ENCODE measurements around the gene SHISAL2A. TPM values are rescaled to one million over a fixed set of nuclear protein-coding genes. Genes with fewer than 3 reads are reported as not detected.

SHISAL2A gene
- total and polyA plus RNA-seq, 2 of the 13 experiments (the other 11 are each of a cell fraction or from before 2014, with no cell fraction given): not detected

DNA sequence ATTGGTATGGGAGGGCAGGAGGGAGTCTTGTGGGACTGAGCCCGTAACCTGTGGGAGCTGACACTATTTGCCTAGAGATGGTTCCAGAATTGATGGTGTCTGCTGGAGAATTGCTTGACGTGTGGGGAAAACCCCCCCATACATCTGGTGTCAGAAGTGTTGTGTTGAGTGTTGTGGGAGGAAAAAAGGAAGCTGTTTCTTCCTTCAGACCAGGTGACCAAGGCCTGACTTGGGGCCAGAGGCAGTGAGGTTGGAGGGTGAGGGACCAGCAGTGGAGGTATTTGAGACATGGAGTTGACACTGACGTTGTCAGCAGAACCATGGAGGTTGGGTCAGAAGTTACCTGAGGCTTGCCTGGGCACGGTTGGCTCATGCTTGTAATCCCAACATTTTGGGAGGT lies 8.3 kb downstream of the SHISAL2A start (continued):
- TF ChIP-seq, protein P1, sequence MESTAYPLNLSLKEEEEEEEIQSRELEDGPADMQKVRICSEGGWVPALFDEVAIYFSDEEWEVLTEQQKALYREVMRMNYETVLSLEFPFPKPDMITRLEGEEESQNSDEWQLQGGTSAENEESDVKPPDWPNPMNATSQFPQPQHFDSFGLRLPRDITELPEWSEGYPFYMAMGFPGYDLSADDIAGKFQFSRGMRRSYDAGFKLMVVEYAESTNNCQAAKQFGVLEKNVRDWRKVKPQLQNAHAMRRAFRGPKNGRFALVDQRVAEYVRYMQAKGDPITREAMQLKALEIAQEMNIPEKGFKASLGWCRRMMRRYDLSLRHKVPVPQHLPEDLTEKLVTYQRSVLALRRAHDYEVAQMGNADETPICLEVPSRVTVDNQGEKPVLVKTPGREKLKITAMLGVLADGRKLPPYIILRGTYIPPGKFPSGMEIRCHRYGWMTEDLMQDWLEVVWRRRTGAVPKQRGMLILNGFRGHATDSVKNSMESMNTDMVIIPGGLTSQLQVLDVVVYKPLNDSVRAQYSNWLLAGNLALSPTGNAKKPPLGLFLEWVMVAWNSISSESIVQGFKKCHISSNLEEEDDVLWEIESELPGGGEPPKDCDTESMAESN (CRISPR knock-in tag; conservative IDR thresholded peaks at IDR 0.05): no peak
- no peak for TF ChIP-seq ZNF747 (CRISPR knock-in tag; IDR thresholded peaks at IDR 0.05; ENCODE audit: borderline replicate concordance)
- TF ChIP-seq ZSCAN29 (CRISPR knock-in tag; conservative IDR thresholded peaks at IDR 0.05): no peak
- no peak for TF ChIP-seq SP4 (CRISPR knock-in tag; IDR thresholded peaks at IDR 0.05)
- no peak for TF ChIP-seq REPIN1 (CRISPR knock-in tag; IDR thresholded peaks at IDR 0.05; ENCODE audit: borderline replicate concordance, low read depth)

DNA sequence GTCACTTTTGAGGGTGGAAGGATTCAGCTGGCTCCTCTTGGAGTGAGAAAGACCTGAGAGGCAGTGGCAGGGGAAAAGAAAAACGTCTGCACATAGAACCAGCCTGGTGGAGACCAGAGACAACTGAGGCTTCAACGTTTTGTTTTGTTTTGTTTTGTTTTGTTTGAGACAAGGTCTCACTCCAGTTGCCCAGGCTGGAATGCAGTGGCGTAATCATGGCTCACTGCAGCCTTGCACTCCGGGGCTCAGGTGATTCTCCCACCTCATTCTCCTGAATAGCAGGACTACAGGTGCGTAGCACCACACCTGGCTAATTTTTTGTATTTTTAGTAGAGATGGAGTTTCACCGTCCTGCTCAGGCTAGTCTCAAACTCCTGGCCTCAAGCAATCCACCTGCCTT lies 12.3 kb downstream of the SHISAL2A start:
- intact Hi-C loops (cut with micrococcal nuclease; ENCODE audit: unreplicated experiment): no loop called here

More for the DNA sequence above, 12.3 kb downstream of the SHISAL2A start:
- peak; percentile 65 for ATAC-seq
- H3K4me2 ChIP-seq (ENCODE audit: low read depth, low read length): peak overlapping the region; percentile 15; the same call in 1 of the 2 replicates
- no peaks in the 10 kb centered on the region for H3K27me3 ChIP-seq (ENCODE audit: control insufficient read depth in 1 of 2, insufficient read depth in 2 of 2, low read length in 2 of 2)
- no peak overlapping the region for H3K27ac ChIP-seq (ENCODE audit: extremely low read length, insufficient read depth, low read length)
- H2AFZ ChIP-seq (ENCODE audit: low read length): peak overlapping the region; percentile 62
- H3K9me3 ChIP-seq (ENCODE audit: low read length): no peaks in the 10 kb centered on the region
- TF ChIP-seq TEAD3 (CRISPR knock-in tag; optimal IDR thresholded peaks at IDR 0.05; ENCODE audit: borderline replicate concordance): peak; percentile 83
- peak; percentile 20; the same call in 1 of the 2 replicates for TF ChIP-seq CEBPG (CRISPR knock-in tag; IDR thresholded peaks at IDR 0.05)
- TF ChIP-seq CEBPB (IDR thresholded peaks at IDR 0.05; ENCODE audit: borderline replicate concordance, low read depth, low read length): peak; percentile 59; the same call in 1 of the 2 replicates
- TF ChIP-seq RBM39 (IDR thresholded peaks at IDR 0.05; ENCODE audit: low read depth, low read length, poor library complexity, severe bottlenecking): no peak
- in situ Hi-C loops (cut with HindIII; ENCODE audit: extremely low pct_ligation_motif_present, low pct_unique_long_range_greater_than_20kb): no loop called here
- WGBS (ENCODE audit: low lambda C conversion rate): 7% methylated on average over 6 of the region's 6 CpGs
- DNase-seq (ENCODE audit: low spot score): no peak
- no peak overlapping the region for H3K4me3 ChIP-seq (replicated peaks in 1 of 3; ENCODE audit: insufficient read depth in 1 of 3, low read depth in 2 of 3, low read length in 3 of 3)
- no peaks in the 10 kb centered on the region for H4K20me1 ChIP-seq (ENCODE audit: insufficient read depth, low read length)
- H3K4me1 ChIP-seq (ENCODE audit: insufficient read depth, low read length): peaks cover 8% of the 10 kb centered on the region
- peak; percentile 4 for FAIRE-seq
- CTCF ChIA-PET (ENCODE audit: low intra/inter-chr PET ratio, low total read pairs): no interaction called here
- H3K9ac ChIP-seq (ENCODE audit: insufficient read depth, low read depth, low read length): no peak overlapping the region
- POLR2A ChIA-PET: no interaction called here
- H3K79me2 ChIP-seq (ENCODE audit: insufficient read depth, low read length): no peaks in the 10 kb centered on the region
- BruUV-seq (replicated peaks): no TSS peak
- no peaks in the 10 kb centered on the region for H3K36me3 ChIP-seq (replicated peaks in 1 of 2; ENCODE audit: control insufficient read depth in 1 of 2, insufficient read depth in 2 of 2, low read length in 2 of 2)

All from HepG2 (cell line).